ENCODE data around the gene ARAP3.
"Not testable (repeated sequence)": the region's sequence is repeated elsewhere in the genome, so short reads cannot be mapped to it uniquely, and the experiment has no call there.

Gene ARAP3

GRCh38 chr5:141611289-141611688, 70.7 kb downstream of the ARAP3 start:
- DNase-seq = no peak

DNA sequence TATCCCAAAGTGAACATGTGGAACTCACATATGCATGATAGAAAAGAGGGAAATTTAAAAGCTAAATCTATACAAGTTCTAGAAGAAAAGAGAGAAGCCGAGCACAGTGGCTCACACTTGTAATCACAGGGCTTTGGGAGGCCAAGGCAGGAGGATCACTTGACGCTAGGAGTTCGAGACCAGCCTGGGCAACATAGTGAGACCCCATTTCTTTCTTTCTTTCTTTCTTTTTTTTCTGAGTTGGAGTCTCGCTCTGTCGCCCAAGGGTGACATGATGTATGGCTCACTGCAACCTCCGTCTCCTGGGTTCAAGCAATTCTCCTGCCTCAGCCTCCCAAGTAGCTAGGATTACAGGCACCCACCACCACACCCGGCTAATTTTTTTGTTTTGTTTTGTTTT, 72.1 kb downstream of the ARAP3 start:
- not testable (repeated sequence) for DNase-seq

- no peak for DNase-seq
Measured at GRCh38 chr5:141609044-141609443, 73.0 kb downstream of the ARAP3 start.

DNA sequence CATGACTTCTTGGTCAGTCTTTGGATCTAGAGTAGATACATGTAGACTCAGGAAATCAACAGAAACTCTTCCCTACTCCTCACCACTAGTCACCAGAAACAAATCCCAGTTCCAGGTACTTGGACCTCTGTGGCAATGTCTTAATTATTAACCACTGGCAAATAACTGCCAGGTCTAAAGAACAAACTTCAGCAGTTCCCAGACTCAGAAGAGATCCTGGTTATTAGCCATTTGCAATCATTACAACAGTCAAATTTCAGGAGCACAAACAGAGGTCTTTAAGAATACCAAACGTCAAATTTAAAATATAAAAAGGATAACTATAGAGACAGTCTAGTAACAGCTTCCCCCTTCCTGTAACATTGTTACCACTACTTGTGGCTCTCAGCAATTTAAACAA, 73.5 kb downstream of the ARAP3 start:
- no peak for DNase-seq

GRCh38 chr5:141608046-141608445, 74.0 kb downstream of the ARAP3 start:
- no peak for DNase-seq

GRCh38 chr5:141605523-141606277, 76.3 kb downstream of the ARAP3 start:
- no peak for DNase-seq

DNA sequence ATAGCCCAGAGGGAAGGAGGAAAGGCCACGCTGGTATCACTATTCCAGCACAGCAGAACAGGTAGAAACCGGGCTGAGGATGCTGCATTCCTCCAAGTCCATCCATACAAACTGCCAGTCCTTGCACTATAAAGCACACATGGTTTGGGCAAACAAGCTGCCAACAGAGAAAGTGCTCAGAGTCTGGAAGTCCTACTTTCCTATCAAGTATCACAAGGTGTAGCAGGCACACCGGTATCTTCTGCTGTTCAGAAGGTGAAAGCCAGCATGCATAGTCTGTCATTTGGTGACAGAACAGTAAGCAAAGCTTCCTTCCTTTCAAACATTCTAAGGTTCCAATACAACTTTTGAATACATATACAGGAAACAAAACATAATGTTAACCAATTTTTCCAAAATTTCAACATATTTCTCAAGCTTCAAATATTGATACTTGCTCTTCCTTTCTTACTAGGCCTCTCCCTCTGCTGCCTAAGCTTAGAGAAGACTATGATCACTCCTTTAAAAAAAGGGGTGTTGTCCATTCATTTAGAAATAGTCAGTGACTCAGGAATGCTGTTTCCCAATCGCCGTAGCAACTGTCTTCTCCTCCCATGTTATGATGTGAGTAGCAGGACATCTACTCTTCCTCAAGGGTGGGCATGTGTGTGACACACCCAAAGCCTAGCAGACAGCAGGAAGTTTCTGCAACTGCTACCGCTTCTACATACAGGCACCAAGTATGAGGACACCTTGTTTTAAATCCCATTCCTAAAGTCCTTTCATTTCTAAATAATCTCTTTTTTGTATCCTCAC, 77.9 kb downstream of the ARAP3 start:
- DNase-seq = no peak
